DND-41 (cell line): Measurements from ENCODE around the gene GRID2.

ENCODE experiments used
- EZH2 ChIP-seq: IDR thresholded peaks from 3 replicates; pipeline ENCODE4 v1.6.1; 2012; ENCODE audit warnings: borderline replicate concordance, low read depth, mild to moderate bottlenecking, moderate library complexity, low read length, inconsistent platforms; ENCODE audit not compliant: severe bottlenecking
- TF ChIP-seq, protein P1 (sequence below): IDR thresholded peaks from 2 replicates; pipeline ENCODE4 v1.5.1; 2012; ENCODE audit warnings: borderline replicate concordance, low read length, moderate library complexity, mild to moderate bottlenecking; ENCODE audit not compliant: poor library complexity, severe bottlenecking; ENCODE audit errors: extremely low read depth

DNA sequence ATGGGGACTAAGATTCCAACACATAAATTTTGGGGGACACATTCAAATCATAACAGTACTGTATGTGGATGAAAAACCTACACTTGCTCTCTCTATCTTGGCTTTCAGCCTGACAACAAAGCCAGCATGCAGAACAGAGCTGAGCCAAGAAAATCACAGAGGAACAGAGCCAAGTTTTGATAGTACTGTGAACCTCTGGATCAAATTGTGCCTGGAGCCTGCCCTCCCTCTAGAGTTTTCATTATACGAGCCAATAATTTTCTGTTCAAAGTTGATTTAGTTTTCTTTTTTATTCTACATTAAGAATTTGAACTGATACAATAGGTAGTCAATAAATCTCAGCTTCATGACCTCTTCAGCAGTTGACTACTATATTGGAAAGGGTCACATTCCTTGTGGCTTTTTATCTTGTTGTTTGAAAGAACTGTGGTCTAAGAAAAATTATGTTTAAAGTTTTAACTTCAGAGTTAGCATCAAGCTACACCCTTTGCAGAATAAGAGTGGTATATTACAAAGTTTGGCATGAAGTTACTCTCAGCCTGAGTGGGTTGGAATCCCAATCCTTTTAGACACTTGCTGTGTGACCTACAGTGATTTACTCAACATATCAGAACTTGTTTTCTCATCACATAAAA is 31.1 kb downstream of the GRID2 start:
- TF ChIP-seq, protein P1, sequence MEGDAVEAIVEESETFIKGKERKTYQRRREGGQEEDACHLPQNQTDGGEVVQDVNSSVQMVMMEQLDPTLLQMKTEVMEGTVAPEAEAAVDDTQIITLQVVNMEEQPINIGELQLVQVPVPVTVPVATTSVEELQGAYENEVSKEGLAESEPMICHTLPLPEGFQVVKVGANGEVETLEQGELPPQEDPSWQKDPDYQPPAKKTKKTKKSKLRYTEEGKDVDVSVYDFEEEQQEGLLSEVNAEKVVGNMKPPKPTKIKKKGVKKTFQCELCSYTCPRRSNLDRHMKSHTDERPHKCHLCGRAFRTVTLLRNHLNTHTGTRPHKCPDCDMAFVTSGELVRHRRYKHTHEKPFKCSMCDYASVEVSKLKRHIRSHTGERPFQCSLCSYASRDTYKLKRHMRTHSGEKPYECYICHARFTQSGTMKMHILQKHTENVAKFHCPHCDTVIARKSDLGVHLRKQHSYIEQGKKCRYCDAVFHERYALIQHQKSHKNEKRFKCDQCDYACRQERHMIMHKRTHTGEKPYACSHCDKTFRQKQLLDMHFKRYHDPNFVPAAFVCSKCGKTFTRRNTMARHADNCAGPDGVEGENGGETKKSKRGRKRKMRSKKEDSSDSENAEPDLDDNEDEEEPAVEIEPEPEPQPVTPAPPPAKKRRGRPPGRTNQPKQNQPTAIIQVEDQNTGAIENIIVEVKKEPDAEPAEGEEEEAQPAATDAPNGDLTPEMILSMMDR, result no peak
- no peak for TF ChIP-seq EZH2
